HEK293 (cell line): ENCODE results near the gene MSANTD3.

Experiments used
- CTCF ChIA-PET: fragments of 350-600 bp; formaldehyde crosslinking; extraction: SDS; loops from one replicate; lab custom pipeline; 2021; ENCODE audit warnings: antibody characterized with exemption; lab: Yijun Ruan, JAX
- POLR2A ChIA-PET: fragments of 300-600 bp; formaldehyde crosslinking; extraction: SDS; loops from one replicate; lab custom pipeline; 2020; ENCODE audit warnings: antibody characterized with exemption, inconsistent platforms; lab: Yijun Ruan, JAX
- H3K27ac ChIP-seq: fragments of 200-500 bp; sonication (Bioruptor generic); 2 replicates; pipeline ENCODE4 v1.5.1; 2014; ENCODE audit warnings: low read depth, low read length, control low read depth, inconsistent platforms; ENCODE audit errors: extremely low read depth
- H3K36me3 ChIP-seq, 2 experiments: fragments of 200-500 bp in 1 of 2; sonication (Bioruptor generic) in 1 of 2; 1 replicate in 1 of 2; 2 replicates in 1 of 2; pipeline ENCODE4 v1.5.1; 2014 to 2017; ENCODE audit warnings: inconsistent platforms in 2 of 2, low read length in 2 of 2; ENCODE audit not compliant: control insufficient read depth in 2 of 2, insufficient read depth in 1 of 2
- H3K4me1 ChIP-seq: fragments of 200-500 bp; sonication (Bioruptor generic); 2 replicates; pipeline ENCODE4 v1.5.1; 2014; ENCODE audit warnings: mild to moderate bottlenecking, low read length, inconsistent platforms; ENCODE audit not compliant: control insufficient read depth, insufficient read depth
- H3K4me3 ChIP-seq: 2 replicates; pipeline ENCODE4 v1.5.1; 2011; ENCODE audit warnings: low read depth, mild to moderate bottlenecking, control low read depth, low read length, moderate library complexity
- H3K9me3 ChIP-seq: fragments of 200-500 bp; sonication (Bioruptor generic); 2 replicates; pipeline ENCODE4 v1.5.1; 2014; ENCODE audit warnings: low read depth, low read length, inconsistent platforms; ENCODE audit not compliant: control insufficient read depth, insufficient read depth
- KLF1 ChIP-seq: fragments of 450-650 bp; formaldehyde crosslinking; IDR thresholded peaks from 2 replicates; pipeline ENCODE4 v1.5.1; 2016; ENCODE audit warnings: missing biosample characterization, missing genetic modification characterization
- RBAK ChIP-seq: fragments of 450-650 bp; formaldehyde crosslinking; IDR thresholded peaks from 2 replicates; pipeline ENCODE4 v1.5.1; 2016; ENCODE audit warnings: missing biosample characterization, missing genetic modification characterization
- ZNF112 ChIP-seq: fragments of 450-650 bp; formaldehyde crosslinking; IDR thresholded peaks from 2 replicates; pipeline ENCODE4 v1.5.0; 2017; ENCODE audit warnings: missing biosample characterization, missing genetic modification characterization
- ZNF169 ChIP-seq: fragments of 450-650 bp; formaldehyde crosslinking; IDR thresholded peaks from 2 replicates; pipeline ENCODE4 v1.5.1; 2016; ENCODE audit warnings: missing biosample characterization, missing genetic modification characterization
- ZNF174 ChIP-seq: fragments of 450-650 bp; formaldehyde crosslinking; IDR thresholded peaks from 2 replicates; pipeline ENCODE4 v1.5.0; 2017; ENCODE audit warnings: missing biosample characterization, mild to moderate bottlenecking, missing genetic modification characterization
- ZNF202 ChIP-seq: fragments of 450-650 bp; formaldehyde crosslinking; IDR thresholded peaks from 2 replicates; pipeline ENCODE4 v1.5.1; 2016; ENCODE audit warnings: missing biosample characterization, missing genetic modification characterization, borderline replicate concordance
- ZNF221 ChIP-seq: fragments of 450-650 bp; formaldehyde crosslinking; IDR thresholded peaks from 2 replicates; pipeline ENCODE4 v1.5.1; 2017; ENCODE audit warnings: missing biosample characterization, missing genetic modification characterization, borderline replicate concordance
- ZNF302 ChIP-seq: fragments of 450-650 bp; formaldehyde crosslinking; IDR thresholded peaks from 2 replicates; pipeline ENCODE4 v1.5.1; 2016; ENCODE audit warnings: missing biosample characterization, missing genetic modification characterization, low read depth
- ZNF341 ChIP-seq: fragments of 450-650 bp; formaldehyde crosslinking; IDR thresholded peaks from 2 replicates; pipeline ENCODE4; 2016; ENCODE audit warnings: low read depth, missing biosample characterization, missing genetic modification characterization
- ZNF391 ChIP-seq: fragments of 450-650 bp; formaldehyde crosslinking; IDR thresholded peaks from 2 replicates; pipeline ENCODE4 v1.5.1; 2016; ENCODE audit warnings: low read depth, missing biosample characterization, missing genetic modification characterization, borderline replicate concordance
- ZNF501 ChIP-seq: fragments of 450-650 bp; formaldehyde crosslinking; IDR thresholded peaks from 2 replicates; pipeline ENCODE4 v1.5.1; 2016; ENCODE audit warnings: missing biosample characterization, missing genetic modification characterization
- ZNF610 ChIP-seq: fragments of 450-650 bp; formaldehyde crosslinking; IDR thresholded peaks from 2 replicates; pipeline ENCODE4 v1.5.1; 2016; ENCODE audit warnings: missing biosample characterization, missing genetic modification characterization, borderline replicate concordance
- ZNF654 ChIP-seq: fragments of 450-650 bp; formaldehyde crosslinking; IDR thresholded peaks from 2 replicates; pipeline ENCODE4 v1.5.1; 2016; ENCODE audit warnings: low read depth, missing biosample characterization, missing genetic modification characterization
- ZNF76 ChIP-seq: fragments of 450-650 bp; formaldehyde crosslinking; IDR thresholded peaks from 2 replicates; pipeline ENCODE4; 2016; ENCODE audit warnings: low read depth, missing biosample characterization, missing genetic modification characterization, borderline replicate concordance
- ZNF791 ChIP-seq: fragments of 450-650 bp; formaldehyde crosslinking; IDR thresholded peaks from 2 replicates; pipeline ENCODE4 v1.5.1; 2016; ENCODE audit warnings: missing biosample characterization, missing genetic modification characterization
- ZNF792 ChIP-seq: fragments of 450-650 bp; formaldehyde crosslinking; IDR thresholded peaks from 2 replicates; pipeline ENCODE4 v1.5.1; 2016; ENCODE audit warnings: missing biosample characterization, missing genetic modification characterization
- ZNF830 ChIP-seq: fragments of 450-650 bp; IDR thresholded peaks from 2 replicates; pipeline ENCODE4 v1.5.0; 2018; ENCODE audit warnings: missing biosample characterization, missing genetic modification characterization, low read depth, mild to moderate bottlenecking, moderate library complexity
- ZSCAN4 ChIP-seq: fragments of 450-650 bp; formaldehyde crosslinking; IDR thresholded peaks from 2 replicates; pipeline ENCODE4 v1.5.1; 2017; ENCODE audit warnings: missing biosample characterization, missing genetic modification characterization

Gene MSANTD3

DNA sequence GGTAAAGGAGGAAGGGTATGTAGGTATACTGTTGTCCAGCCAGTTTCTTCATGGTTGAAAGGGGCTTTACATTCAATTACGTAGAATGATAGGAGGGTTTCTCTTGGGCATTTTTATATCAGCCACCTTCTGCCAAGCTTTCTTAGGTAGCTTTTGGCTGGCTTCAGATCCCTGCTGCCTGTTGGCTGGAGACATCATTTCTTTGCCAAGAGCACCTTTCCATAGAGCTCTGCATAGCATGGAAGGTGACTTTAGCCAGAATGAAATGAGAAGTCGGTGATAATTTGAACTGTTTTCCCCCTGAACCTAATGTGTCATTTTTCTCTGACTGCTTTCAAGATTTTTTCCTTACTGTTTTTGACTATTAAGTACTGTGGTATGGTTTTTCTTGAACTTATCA lies 72.9 kb downstream of the MSANTD3 start:
- Histone ChIP-seq H3K36me3 (peaks cover 0 to 5% of the 10 kb centered on the region in 2 experiments; a peak in 2 of 3 replicates), H3K9me3 (no peaks in the 10 kb centered on the region), H3K4me1 (no peaks in the 10 kb centered on the region), H3K4me3 (no peak overlapping the region), H3K27ac (no peak overlapping the region)
- TF ChIP-seq ZNF791 (no peak), ZNF654 (tag by site-specific recombination) (no peak), ZNF76 (tag by site-specific recombination) (no peak), KLF1 (tag by site-specific recombination) (no peak), RBAK (tag by site-specific recombination) (no peak), ZNF202 (tag by site-specific recombination) (no peak), ZNF610 (tag by site-specific recombination) (no peak), ZNF169 (tag by site-specific recombination) (no peak), ZNF501 (tag by site-specific recombination) (no peak), ZNF174 (tag by site-specific recombination) (no peak), ZNF391 (no peak), ZNF221 (tag by site-specific recombination) (no peak), ZNF112 (tag by site-specific recombination) (no peak), ZSCAN4 (no peak), ZNF792 (tag by site-specific recombination) (no peak), ZNF341 (tag by site-specific recombination) (no peak), ZNF830 (tag by site-specific recombination) (no peak), ZNF302 (tag by site-specific recombination) (no peak)
- POLR2A ChIA-PET: no interaction called here
- CTCF ChIA-PET: interaction anchor here (0.6 to 0.7 kb wide), 3 partner anchors 13 to 77 kb away, joined by 3 to 4 read pairs (median 3); no protein-coding TSS in a partner anchor
